Liver (tissue), 9 donors: ENCODE results near the gene STK36. TPM values are rescaled to one million over a fixed set of nuclear protein-coding genes. Genes with fewer than 3 reads are reported as not detected.

Experiments
- DNase-seq: peaks from one replicate; pipeline ENCODE4 v3.0.0-alpha.2; 2017; ENCODE audit warnings: low spot score
- H3K27ac ChIP-seq, 2 donors: one replicate each; pipeline ENCODE4 v1.7.0; 2013; ENCODE audit warnings: inconsistent platforms in 2 of 2, low read length in 2 of 2, control low read depth in 1 of 2, low read depth in 1 of 2, mild to moderate bottlenecking in 1 of 2
- H3K27me3 ChIP-seq, 4 donors: one replicate each; pipeline versions ENCODE4 v1.6.1 to v1.7.0; 2013; ENCODE audit warnings: low read length in 3 of 4, inconsistent platforms in 1 of 4, mild to moderate bottlenecking in 1 of 4, moderate library complexity in 1 of 4; ENCODE audit not compliant: control insufficient read depth in 4 of 4, insufficient read depth in 4 of 4
- H3K36me3 ChIP-seq, 4 donors: one replicate each; pipeline versions ENCODE4 v1.6.1 to v1.7.0; 2013; ENCODE audit warnings: low read length in 3 of 4, mild to moderate bottlenecking in 3 of 4, low read depth in 1 of 4, moderate library complexity in 1 of 4; ENCODE audit not compliant: control insufficient read depth in 4 of 4, insufficient read depth in 3 of 4
- H3K4me1 ChIP-seq, 4 donors: one replicate each; pipeline versions ENCODE4 v1.6.1 to v1.7.0; 2013; ENCODE audit warnings: low read length in 3 of 4, mild to moderate bottlenecking in 3 of 4, moderate library complexity in 1 of 4; ENCODE audit not compliant: control insufficient read depth in 4 of 4, insufficient read depth in 4 of 4
- H3K4me3 ChIP-seq, 3 donors: one replicate each; pipeline versions ENCODE4 v1.6.1 to v1.7.0; 2013; ENCODE audit warnings: low read length in 3 of 3, control low read depth in 1 of 3, low read depth in 1 of 3, mild to moderate bottlenecking in 1 of 3
- H3K9ac ChIP-seq, 2 donors: one replicate each; pipeline ENCODE4 v1.7.0; 2013; ENCODE audit warnings: low read length in 2 of 2, mild to moderate bottlenecking in 2 of 2, moderate library complexity in 2 of 2, control low read depth in 1 of 2, low read depth in 1 of 2
- H3K9me3 ChIP-seq, 4 donors: one replicate each; pipeline versions ENCODE4 v1.6.1 to v1.7.0; 2013; ENCODE audit warnings: low read length in 3 of 4; ENCODE audit not compliant: control insufficient read depth in 4 of 4
- ATF3 ChIP-seq: IDR thresholded peaks from 2 replicates; pipeline ENCODE4 v1.6.1; 2016; ENCODE audit warnings: antibody characterized with exemption
- CTCF ChIP-seq: fragments of 150-350 bp; IDR thresholded peaks from 2 replicates; pipeline ENCODE4 v1.5.1; 2017; ENCODE audit warnings: improper control_type of control experiment, low read depth, low read length; ENCODE audit not compliant: missing input control
- EGR1 ChIP-seq, 2 donors: IDR thresholded peaks; 2 replicates each; pipeline ENCODE4 v1.6.1; 2016 to 2018; ENCODE audit warnings: antibody characterized with exemption in 2 of 2, low read depth in 2 of 2
- FOXA1 ChIP-seq: IDR thresholded peaks from 2 replicates; pipeline ENCODE4 v1.6.1; 2016; ENCODE audit warnings: antibody characterized with exemption
- FOXA2 ChIP-seq: IDR thresholded peaks from 2 replicates; pipeline ENCODE4 v1.6.1; 2016; ENCODE audit warnings: antibody characterized with exemption
- GABPA ChIP-seq, 2 donors: IDR thresholded peaks in 1 of 2; conservative IDR thresholded peaks in 1 of 2; 2 replicates each; pipeline ENCODE4 v1.6.1; 2016; ENCODE audit warnings: antibody characterized with exemption in 2 of 2, mild to moderate bottlenecking in 1 of 2, moderate library complexity in 1 of 2
- HNF4A ChIP-seq, 2 donors: conservative IDR thresholded peaks; 2 replicates each; pipeline ENCODE4 v1.6.1; 2016; ENCODE audit warnings: antibody characterized with exemption in 2 of 2, mild to moderate bottlenecking in 2 of 2
- HNF4G ChIP-seq: IDR thresholded peaks from 2 replicates; pipeline ENCODE4 v1.6.1; 2016; ENCODE audit warnings: antibody characterized with exemption
- JUND ChIP-seq, 2 donors: IDR thresholded peaks; 2 replicates each; pipeline ENCODE4 v1.6.1; 2016; ENCODE audit warnings: antibody characterized with exemption in 2 of 2
- MAX ChIP-seq: IDR thresholded peaks from 2 replicates; pipeline ENCODE4 v1.6.1; 2016; ENCODE audit warnings: antibody characterized with exemption
- NR2F2 ChIP-seq: IDR thresholded peaks from 2 replicates; pipeline ENCODE4 v1.6.1; 2016; ENCODE audit warnings: antibody characterized with exemption
- RAD21 ChIP-seq, 2 donors: IDR thresholded peaks; 2 replicates each; pipeline ENCODE4 v1.6.1; 2016; ENCODE audit warnings: antibody characterized with exemption in 2 of 2, mild to moderate bottlenecking in 2 of 2
- RXRA ChIP-seq, 2 donors: IDR thresholded peaks; 2 replicates each; pipeline ENCODE4 v1.6.1; 2017 to 2018; ENCODE audit warnings: antibody characterized with exemption in 2 of 2, mild to moderate bottlenecking in 1 of 2
- SP1 ChIP-seq: IDR thresholded peaks from 2 replicates; pipeline ENCODE4 v1.6.1; 2018; ENCODE audit warnings: antibody characterized with exemption, mild to moderate bottlenecking
- TAF1 ChIP-seq: conservative IDR thresholded peaks from 2 replicates; pipeline ENCODE4 v1.6.1; 2016; ENCODE audit warnings: antibody characterized with exemption, mild to moderate bottlenecking
- YY1 ChIP-seq: IDR thresholded peaks from 2 replicates; pipeline ENCODE4 v1.6.1; 2016; ENCODE audit warnings: antibody characterized with exemption, mild to moderate bottlenecking
- WGBS: extraction: QIAGEN DNeasy Blood & Tissue Kit; methylation state at CpG from one replicate; pipeline ENCODE4 v1.1.7; 2013; 5-methylcytosine and 5-hydroxymethylcytosine counted together
- polyA plus RNA-seq, 2 donors: library from polyadenylated mRNA; stranded (reverse) in 1 of 2; unstranded in 1 of 2; fragments of 200-250 nt in 1 of 2; fragments of >200 nt in 1 of 2; fragmentation: Nextera tagmentation in 1 of 2; extraction: Ambion mirVana in 1 of 2; gene quantifications; one replicate each; pipeline versions ENCODE4 v1.2.1 to v1.2.3, GENCODE V29; 2013 to 2015
- total RNA-seq, 2 donors: library from RNA; depleted of rRNA; stranded (reverse); fragments of >200 nt; gene quantifications; one replicate each; pipeline ENCODE4 v1.2.3, GENCODE V29; 2014
- TF ChIP-seq, protein P1 (sequence below): IDR thresholded peaks from 2 replicates; pipeline ENCODE4 v1.6.1; 2016; ENCODE audit warnings: antibody characterized with exemption, mild to moderate bottlenecking
- TF ChIP-seq, protein P2 (sequence below): IDR thresholded peaks from 2 replicates; pipeline ENCODE4 v1.6.1; 2016; ENCODE audit warnings: antibody characterized with exemption
- donor health status: healthy.
- donor health status: healthy.
- donor health status: healthy.
- donor health status: healthy.
- donor health status: healthy.

Gene STK36
- total and polyA plus RNA-seq, 4 donors, result 5.1 to 17.2 (median 7.0) TPM

DNA sequence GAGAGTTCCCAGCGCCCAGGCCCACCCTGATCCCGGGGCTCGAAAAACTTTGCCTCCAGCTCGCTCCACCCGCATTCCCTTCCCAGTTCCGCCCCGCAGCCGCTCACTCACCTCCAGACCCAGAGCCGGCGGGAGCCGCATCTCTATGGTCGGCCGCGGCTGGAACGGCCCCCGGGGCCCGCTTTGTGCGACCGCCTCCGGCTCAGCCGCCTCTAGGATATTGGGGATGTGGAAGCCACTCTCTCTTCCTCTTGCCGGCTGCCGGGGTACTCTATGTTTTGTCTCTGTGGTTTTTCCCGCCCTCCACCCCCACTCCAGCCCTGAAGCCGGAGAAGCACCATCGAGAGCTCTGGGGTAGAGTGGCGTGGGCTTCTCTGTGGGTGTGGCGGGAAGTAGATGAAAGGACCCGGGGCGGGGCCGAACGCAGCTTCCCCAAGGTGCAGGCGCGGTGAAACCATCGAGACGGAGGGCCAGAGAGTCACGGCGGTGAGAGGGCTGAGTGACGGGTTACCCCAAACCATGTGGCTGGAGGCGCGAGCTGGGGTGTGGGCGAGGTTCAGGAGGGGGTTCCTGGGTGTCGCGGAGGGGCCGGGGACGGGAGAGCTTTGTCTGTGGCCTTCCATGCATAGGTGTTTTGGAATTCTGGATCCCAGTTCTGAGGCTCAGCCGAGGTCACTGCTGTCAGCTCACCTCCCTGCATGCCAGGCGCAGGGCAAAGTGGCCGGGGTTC lies 12.5 kb upstream of the STK36 start, which contains the start of the genes BCS1L and ZNF142:
TSS of gene BCS1L (plus strand) at position 426 of the 730 bp plus-strand sequence. CDS start 1,305 bp downstream, outside the sequence.
TSS of gene ZNF142 (minus strand) at position 366 of the 730 bp plus-strand sequence. CDS start 3,194 bp downstream, outside the sequence.
- Histone ChIP-seq H3K36me3 (peaks cover 16 to 46% (median 26%) of the 10 kb centered on the region in 4 donors), H3K4me1 (peaks cover 9 to 22% (median 14%) of the 10 kb centered on the region in 4 donors)
- peak; percentile 53 for TF ChIP-seq TAF1
- TF ChIP-seq FOXA1, result no peak
- TF ChIP-seq GABPA (IDR thresholded peaks at IDR 0.05 in 1 of 2, conservative IDR thresholded peaks at IDR 0.05 in 1 of 2), result peak in 1 of 2 donors; percentile 92
- no peak for TF ChIP-seq FOXA2
- no peak for TF ChIP-seq HNF4G
- TF ChIP-seq ATF3, result peak; percentile 35
- peak; percentile 44 to 52 for TF ChIP-seq RAD21 (IDR thresholded peaks at IDR 0.05)
- TF ChIP-seq, protein P1, sequence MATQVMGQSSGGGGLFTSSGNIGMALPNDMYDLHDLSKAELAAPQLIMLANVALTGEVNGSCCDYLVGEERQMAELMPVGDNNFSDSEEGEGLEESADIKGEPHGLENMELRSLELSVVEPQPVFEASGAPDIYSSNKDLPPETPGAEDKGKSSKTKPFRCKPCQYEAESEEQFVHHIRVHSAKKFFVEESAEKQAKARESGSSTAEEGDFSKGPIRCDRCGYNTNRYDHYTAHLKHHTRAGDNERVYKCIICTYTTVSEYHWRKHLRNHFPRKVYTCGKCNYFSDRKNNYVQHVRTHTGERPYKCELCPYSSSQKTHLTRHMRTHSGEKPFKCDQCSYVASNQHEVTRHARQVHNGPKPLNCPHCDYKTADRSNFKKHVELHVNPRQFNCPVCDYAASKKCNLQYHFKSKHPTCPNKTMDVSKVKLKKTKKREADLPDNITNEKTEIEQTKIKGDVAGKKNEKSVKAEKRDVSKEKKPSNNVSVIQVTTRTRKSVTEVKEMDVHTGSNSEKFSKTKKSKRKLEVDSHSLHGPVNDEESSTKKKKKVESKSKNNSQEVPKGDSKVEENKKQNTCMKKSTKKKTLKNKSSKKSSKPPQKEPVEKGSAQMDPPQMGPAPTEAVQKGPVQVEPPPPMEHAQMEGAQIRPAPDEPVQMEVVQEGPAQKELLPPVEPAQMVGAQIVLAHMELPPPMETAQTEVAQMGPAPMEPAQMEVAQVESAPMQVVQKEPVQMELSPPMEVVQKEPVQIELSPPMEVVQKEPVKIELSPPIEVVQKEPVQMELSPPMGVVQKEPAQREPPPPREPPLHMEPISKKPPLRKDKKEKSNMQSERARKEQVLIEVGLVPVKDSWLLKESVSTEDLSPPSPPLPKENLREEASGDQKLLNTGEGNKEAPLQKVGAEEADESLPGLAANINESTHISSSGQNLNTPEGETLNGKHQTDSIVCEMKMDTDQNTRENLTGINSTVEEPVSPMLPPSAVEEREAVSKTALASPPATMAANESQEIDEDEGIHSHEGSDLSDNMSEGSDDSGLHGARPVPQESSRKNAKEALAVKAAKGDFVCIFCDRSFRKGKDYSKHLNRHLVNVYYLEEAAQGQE, result peak; percentile 60
- peak in 1 of 2 donors; percentile 48 for TF ChIP-seq EGR1 (IDR thresholded peaks at IDR 0.05; ENCODE audit: low read depth in 2 of 2)
- peak; percentile 89 for TF ChIP-seq MAX
- TF ChIP-seq SP1, result peak; percentile 53
- TF ChIP-seq JUND (IDR thresholded peaks at IDR 0.05), result peak in 1 of 2 donors; percentile 28
- TF ChIP-seq HNF4A (conservative IDR thresholded peaks at IDR 0.05), result peak; percentile 13 to 30
- TF ChIP-seq, protein P2, sequence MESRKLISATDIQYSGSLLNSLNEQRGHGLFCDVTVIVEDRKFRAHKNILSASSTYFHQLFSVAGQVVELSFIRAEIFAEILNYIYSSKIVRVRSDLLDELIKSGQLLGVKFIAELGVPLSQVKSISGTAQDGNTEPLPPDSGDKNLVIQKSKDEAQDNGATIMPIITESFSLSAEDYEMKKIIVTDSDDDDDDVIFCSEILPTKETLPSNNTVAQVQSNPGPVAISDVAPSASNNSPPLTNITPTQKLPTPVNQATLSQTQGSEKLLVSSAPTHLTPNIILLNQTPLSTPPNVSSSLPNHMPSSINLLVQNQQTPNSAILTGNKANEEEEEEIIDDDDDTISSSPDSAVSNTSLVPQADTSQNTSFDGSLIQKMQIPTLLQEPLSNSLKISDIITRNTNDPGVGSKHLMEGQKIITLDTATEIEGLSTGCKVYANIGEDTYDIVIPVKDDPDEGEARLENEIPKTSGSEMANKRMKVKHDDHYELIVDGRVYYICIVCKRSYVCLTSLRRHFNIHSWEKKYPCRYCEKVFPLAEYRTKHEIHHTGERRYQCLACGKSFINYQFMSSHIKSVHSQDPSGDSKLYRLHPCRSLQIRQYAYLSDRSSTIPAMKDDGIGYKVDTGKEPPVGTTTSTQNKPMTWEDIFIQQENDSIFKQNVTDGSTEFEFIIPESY, result no peak
- no peak for TF ChIP-seq CTCF
- peak; percentile 39 to 64 for TF ChIP-seq RXRA (IDR thresholded peaks at IDR 0.05)
- TF ChIP-seq NR2F2, result no peak
- TF ChIP-seq YY1, result peak; percentile 84

More for the DNA sequence above, 12.5 kb upstream of the STK36 start, which contains the start of the genes BCS1L and ZNF142:
- Histone ChIP-seq H3K9ac (peak within 1 kb of the TSS; percentile 42 to 50), H3K4me3 (peak within 1 kb of the TSS; percentile 73 to 91 (median 87)), H3K9me3 (no peaks in the 10 kb centered on the region), H3K27me3 (no peaks in the 10 kb centered on the region), H3K27ac (peak within 1 kb of the TSS; percentile 29 to 36)
- DNase-seq, result peak; percentile 88
- WGBS, result under 1% methylated on average over 49 of the region's 49 CpGs
